GM18868 (cell line): ENCODE results near the gene OR14C36.
"Not testable (repeated sequence)": the region's sequence is repeated elsewhere in the genome, so short reads cannot be mapped to it uniquely, and the experiment has no call there.

Experiments
- ATAC-seq: cut with Tn5 transposase; IDR thresholded peaks from one replicate; pipeline ENCODE4 v1.9.1; 2021; ENCODE audit warnings: mild to moderate bottlenecking, moderate library complexity; ENCODE audit not compliant: unreplicated experiment

The OR14C36 gene, protein sequence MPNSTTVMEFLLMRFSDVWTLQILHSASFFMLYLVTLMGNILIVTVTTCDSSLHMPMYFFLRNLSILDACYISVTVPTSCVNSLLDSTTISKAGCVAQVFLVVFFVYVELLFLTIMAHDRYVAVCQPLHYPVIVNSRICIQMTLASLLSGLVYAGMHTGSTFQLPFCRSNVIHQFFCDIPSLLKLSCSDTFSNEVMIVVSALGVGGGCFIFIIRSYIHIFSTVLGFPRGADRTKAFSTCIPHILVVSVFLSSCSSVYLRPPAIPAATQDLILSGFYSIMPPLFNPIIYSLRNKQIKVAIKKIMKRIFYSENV

DNA sequence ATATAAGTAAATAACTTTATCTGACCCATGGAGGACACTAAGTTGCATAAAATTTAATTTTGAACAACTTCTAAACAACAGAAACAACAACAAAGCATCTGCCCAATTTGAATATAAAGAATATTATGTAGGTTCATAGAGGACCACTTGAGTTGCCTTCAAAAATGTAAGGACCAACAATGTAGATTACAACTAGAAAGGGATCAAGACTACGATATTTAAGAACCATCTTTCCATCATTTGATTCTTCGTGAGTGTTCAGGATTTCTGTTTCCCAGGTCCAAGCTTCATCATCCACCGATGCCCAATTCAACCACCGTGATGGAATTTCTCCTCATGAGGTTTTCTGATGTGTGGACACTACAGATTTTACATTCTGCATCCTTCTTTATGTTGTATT, at the start of gene OR14C36:
Gene OR14C36 (plus strand): TSS at position 301 of the 400 bp plus-strand sequence. CDS start 0 bp downstream, at position 301.
- ATAC-seq, result no peak

DNA sequence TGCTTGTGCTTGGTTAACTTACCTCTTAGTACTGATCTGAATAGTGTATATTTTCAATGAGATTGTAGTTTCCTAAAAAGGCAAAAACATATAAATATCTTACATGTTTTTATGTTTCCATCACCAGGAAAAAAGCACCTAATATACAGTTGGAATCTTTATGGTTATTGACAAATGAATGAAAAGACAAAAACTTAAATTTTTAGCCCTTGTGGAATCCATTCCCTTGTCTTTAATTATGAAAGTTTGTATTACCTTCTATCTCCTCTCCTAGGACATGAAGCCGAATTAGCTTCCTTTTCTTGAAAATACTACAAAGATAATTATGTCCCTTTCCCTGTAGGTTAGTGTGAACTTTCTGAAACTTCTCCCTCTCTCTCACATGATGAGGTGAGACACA, 45.3 kb upstream of the OR14C36 start, which contains the start of gene OR2T12:
Gene OR2T12 (minus strand): TSS at position 101 of the 400 bp plus-strand sequence. CDS start 7,846 bp downstream, outside the sequence.
- no peak for ATAC-seq

DNA sequence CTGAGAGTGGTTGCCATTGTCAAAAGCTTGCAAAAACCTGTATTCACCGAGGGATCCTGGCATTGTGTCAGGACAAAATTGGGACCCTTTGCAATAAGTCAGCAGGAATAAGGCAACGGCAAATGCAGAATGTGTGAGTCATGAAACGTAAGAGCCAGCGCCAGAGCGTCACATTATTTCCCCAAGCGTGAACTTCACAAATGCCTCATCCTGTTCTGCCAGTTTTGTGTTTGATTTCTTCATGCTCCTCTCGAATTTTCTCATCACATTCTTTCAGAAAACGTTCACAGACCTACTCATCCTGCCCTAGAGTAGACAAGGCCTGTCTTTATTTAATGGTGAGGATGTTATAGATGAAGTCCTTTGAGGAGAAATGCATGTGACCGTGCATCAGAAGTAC, 42.9 kb upstream of the OR14C36 start:
- not testable (repeated sequence) for ATAC-seq

DNA sequence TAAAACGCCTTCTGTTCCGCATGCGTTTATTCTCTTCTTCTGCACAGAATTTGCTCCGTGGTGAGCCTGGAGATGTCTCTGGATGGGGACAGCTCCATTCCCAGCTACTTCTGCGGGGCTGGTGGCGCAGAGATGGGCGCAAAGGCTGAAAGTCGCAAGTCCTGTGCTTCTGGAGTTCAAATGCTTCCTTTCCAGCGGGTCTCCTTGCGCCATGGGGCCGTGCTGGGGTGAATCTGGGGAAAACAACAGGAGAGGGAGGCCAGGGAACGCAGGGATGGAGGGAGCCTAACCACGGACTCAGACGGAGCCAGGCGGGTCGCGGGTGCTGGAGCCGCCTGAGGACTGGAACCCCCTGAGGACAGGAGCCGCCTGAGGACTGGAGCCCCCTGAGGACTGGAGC, 42.5 kb upstream of the OR14C36 start:
- ATAC-seq, result no peak

DNA sequence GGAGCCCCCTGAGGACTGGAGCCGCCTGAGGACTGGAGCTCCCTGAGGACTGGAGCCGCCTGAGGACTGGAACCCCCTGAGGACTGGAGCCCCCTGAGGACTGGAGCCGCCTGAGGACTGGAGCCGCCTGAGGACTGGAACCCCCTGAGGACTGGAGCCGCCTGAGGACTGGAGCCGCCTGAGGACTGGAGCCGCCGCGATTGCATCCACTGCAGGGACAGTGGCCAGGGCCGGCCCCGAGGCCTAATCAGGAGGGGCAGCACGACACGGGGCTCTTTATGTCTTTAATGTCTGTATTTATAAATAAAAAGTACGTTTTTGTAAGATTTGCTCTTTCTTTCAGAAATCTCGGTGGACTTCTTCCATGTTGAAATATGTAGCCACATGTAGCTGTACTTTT, 41.8 kb upstream of the OR14C36 start:
- ATAC-seq, result not testable (repeated sequence)

DNA sequence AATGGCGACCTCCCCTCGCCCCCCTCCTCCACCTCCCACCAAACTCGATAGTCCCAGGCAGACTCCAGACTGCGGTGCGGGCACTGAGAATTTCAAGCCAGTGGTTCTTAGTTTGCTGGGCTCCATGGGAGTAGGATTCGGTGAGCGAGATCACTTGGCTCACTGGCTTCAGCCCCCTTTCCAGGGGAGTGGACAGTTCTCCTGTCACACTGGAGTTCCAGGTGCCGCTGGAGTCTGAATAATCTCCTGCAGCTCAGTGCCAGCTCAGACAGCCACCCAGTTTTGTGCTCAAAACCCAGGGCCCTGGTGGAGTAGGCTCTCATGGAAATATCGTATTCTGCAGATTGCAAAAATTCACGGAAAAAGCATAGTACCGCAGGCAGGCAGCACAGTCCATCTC, 31.8 kb upstream of the OR14C36 start:
- ATAC-seq, result no peak

DNA sequence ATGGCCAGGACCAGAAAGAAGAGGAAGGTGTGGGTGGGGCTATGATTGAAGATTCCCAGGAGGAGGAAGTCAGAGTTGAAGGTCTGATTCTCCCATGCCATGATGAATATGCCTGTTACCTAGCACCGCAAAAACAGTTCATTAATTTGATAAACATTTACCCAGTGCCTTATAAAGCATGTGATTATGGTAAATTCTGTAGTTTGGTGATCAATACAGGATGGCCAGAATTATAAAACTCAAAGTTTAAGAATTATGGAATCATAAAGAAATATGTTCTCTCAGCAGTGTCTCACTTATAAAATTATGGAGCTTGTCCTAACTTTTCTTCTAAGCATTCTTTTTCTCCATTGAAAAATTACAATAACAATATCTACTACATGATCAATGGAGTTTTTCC, 24.1 kb upstream of the OR14C36 start, which contains the start of gene OR2M7:
Gene OR2M7 (minus strand): TSS at position 101 of the 400 bp plus-strand sequence. CDS start 0 bp downstream, at position 101.
- ATAC-seq, result no peak

DNA sequence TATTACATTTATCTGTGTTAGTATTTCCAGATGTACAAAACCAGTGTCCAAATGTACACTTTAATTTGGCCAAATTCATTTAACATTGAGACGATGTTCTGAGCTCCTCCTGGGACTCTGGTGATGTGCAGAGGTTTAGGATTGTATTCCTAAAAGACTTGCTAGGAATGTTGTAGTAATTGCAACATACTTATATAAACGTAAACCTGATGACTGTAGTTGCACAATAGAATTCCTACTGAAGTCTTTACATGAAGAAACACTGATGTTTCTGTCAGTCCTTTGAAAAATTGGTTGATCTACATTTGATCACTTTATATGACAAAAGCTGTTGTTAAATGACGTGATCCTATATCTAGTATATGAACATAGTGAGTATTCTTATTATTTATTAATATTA, 5.1 kb upstream of the OR14C36 start:
- no peak for ATAC-seq

DNA sequence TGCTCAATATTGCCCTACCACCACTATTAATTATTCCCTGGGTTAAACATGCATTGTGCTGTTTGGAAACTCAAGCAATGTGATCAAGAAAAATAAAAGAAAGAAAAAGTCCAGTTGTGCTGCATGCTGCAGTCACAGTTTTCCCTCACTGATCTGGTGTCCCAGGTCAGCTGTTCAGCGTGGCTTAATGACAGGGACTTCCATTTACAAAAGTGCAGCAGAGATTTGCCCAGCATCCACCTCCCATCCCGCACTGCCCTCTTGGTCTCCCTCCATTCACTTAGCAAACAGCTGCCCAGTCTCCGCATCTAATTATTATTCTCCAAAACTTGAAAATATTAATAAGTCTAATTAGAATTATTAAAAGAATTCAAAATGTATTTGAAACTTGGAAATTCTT, 10.8 kb downstream of the OR14C36 start:
- ATAC-seq, result no peak

DNA sequence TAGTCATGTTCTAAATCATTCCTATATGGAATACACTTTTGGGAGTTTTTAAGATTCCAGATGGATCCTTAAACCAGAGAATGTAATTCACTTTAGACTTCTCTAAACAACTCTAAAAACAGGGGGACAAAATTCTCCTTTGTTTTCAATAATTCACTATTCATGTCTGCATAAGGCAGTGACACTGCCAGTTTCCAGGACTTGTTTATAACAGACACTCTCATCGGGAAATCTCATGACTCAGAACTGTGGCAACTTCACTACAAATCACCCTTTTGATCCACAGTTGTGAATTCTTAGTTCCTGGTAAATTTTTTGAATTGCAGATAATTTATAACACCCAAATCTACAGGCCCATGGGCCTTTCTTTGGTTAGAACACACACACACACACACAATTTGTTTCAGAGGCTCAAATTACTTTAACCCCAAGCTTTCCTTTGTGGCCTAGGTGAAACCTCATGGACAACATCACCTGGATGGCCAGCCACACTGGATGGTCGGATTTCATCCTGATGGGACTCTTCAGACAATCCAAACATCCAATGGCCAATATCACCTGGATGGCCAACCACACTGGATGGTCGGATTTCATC, 12.6 kb downstream of the OR14C36 start, which contains the start of gene OR2T4:
Gene OR2T4 (plus strand): TSS at position 545 of the 595 bp plus-strand sequence. CDS start 0 bp downstream, at position 545.
- ATAC-seq, result no peak

DNA sequence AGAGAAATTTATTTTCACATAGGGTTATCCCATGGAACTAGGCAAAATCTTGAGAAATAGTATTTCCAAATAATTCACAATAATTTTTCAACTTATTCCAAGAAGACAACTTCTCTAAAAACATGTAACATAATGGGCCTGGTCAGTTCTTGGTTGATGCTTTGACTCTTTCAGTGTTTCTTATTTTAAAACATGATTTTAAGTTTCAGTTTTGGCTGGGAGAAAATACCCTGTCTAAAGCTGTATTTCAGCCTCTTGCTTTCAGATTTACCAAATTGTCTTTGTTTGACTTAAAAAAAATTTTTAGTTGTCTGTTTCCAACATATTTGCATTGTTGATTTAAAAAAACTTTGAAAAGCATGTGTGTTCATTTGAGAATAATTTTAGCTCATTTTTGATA, 18.0 kb downstream of the OR14C36 start:
- ATAC-seq, result no peak

DNA sequence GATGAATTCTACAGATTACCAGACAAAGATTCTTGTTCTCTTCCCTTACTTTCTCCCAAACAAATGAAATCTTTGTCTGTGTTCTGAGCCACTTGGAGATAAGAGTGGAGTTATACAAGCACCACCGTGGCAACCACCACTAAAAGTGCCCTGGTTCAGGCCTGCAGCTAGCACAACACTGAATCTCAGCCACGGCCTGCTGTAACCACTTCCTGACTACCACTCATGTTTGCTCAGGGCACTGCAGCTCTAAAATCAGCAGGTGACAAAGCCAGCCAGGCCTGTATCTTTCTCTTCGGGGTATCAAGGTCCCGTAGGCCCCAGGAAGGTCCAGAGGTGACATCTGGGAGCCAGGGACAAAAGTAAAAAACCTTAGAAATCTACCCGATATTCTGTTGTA, 23.8 kb downstream of the OR14C36 start:
- ATAC-seq, result peak; percentile 73

DNA sequence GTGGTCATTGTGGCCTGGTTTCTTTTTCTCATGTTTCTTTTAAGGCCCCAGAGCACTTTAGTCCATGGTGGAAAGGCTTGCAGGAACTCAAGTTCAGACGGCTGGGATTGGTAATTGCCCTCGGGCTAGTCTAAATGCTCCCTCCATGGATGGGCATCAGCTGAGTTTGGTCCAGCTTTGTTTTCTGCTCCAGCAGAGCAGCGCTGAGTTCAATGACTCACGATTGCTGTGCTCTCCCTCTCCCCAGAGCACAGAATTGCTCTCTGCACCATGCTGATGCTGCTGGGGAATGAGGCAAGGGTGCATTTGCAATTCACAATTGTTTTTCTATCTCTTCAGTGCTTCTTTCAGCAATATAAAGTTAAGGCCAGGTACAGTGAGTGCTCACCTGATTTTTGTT, 25.2 kb downstream of the OR14C36 start:
- ATAC-seq, result no peak

DNA sequence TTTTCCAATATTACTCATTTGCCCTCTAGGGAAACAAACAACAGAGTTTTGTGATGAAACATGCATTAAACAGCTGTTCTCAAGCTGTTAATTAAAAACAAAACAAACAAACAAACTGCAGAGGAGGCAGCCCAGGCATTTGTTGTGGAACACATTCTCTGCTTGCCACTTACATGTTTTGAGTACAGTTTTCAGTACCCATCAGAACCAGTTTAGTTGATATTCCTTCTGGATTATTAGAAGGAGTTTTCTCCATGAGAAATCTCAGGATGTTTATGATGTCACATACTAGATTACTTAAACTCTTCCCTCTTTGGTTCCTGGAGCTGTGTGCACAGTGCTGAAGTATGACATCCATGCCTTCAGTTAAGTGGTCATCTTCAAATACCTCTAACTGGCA, 26.9 kb downstream of the OR14C36 start, which contains the start of gene OR2T6:
Gene OR2T6 (plus strand): TSS at position 301 of the 400 bp plus-strand sequence. CDS start 11,863 bp downstream, outside the sequence.
- ATAC-seq, result no peak

DNA sequence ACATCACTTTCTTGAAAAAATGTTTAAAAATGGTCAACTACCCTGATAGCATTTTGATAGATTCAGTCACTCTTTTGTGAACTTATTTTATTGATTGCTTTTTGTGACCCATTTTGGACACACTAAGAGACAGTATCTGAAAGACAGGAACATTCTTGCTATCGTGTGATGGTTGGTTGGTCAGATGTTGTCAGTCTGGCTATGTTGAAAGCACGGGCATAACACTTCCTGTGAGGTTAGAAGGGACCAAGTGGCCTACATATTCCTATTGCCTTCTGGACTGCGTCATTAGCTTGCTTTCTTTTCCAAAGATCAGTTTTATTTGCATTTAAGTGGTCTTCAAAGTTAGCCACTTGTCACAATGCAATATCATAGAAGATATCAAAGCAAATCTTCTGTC, 28.3 kb downstream of the OR14C36 start:
- no peak for ATAC-seq

DNA sequence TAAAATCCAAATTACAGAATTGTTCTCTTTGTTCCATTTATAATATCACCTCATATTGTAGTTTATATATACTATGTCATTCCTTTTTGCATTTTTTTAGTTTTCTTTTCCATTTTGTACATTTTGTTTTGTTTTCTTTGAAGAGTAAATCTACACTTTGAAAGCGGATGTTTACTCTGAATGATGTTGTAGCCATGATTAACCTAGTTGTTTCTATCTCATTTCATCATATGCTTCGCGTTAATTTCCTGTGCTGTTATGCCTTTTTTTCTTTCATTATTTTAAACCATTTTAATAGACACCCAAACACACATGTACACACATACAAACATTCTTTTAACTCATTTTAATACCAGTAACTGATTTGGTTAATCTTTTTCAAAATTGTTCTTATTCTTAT, 32.3 kb downstream of the OR14C36 start:
- no peak for ATAC-seq

DNA sequence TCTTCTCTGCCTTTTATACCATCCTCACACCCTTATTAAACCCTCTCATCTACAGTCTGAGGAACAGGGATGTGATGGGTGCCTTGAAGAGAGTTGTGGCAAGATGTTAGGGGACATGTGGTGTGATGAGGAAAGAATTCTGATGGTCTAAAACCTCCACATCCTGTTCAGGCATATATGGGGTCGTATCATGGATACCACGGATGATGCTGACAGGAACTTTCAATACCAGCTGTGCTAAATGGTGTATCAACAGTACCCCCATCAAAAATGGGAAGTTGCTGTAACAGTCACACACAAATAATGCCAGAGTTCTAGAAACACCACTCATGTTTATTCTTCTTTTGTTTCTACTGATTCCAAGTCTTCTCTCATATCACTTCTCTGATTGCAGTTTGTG, 39.9 kb downstream of the OR14C36 start:
- no peak for ATAC-seq

DNA sequence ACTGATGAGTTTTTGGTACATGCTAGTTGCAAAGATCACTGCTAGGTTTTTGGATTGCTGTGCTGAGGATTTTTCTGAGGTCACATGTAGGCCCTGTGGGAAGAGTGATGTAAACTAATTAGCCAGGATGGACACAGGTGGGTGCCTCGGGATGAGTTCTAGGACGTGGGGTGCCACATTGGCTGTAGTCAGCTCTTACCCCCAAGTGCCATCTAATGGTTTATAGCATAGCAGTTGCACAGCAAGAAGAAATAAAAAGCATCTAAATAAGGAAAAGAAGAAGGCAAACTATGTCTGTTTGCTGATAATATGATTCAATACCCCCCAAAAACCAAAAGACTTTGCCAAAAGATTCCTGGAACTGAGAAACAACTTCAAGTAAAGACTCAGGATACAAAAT, 44.5 kb downstream of the OR14C36 start:
- no peak for ATAC-seq
